SK-N-MC (cell line): ENCODE results near the gene IFT20.

Experiments used
- EZH2 ChIP-seq: fragments of 200-600 bp; sonication (generic); IDR thresholded peaks from one replicate; pipeline ENCODE4 v1.6.1; 2017; ENCODE audit warnings: antibody characterized with exemption
- FOXP2 ChIP-seq: optimal IDR thresholded peaks from 2 replicates; pipeline ENCODE3; 2011; ENCODE audit warnings: mild to moderate bottlenecking, moderate library complexity; ENCODE audit not compliant: insufficient read depth; ENCODE audit errors: extremely low read length, control extremely low read depth

- TF ChIP-seq EZH2 (no peak), FOXP2 (no peak)
Observed at GRCh38 chr17:28350271-28350670, 15.0 kb upstream of the IFT20 start.
